Activated gamma-delta T cell treated with Interleukin-2 at 50 U/mL for 16 hours (primary cell): ENCODE data around the gene HTD2.
"Not testable (repeated sequence)": the region's sequence is repeated elsewhere in the genome, so short reads cannot be mapped to it uniquely, and the experiment has no call there.

Experiments
- DNase-seq: peaks from one replicate; pipeline ENCODE4 v3.0.0-alpha.2; 2020

The HTD2 gene

GRCh38 chr3:58305882-58306711 lies at the start of gene HTD2, which contains the start of gene RPP14:
Gene HTD2 (plus strand): TSS chr3:58306520. CDS start chr3:58317614, 11,094 bp downstream.
Gene RPP14 (plus strand): TSS chr3:58306245. CDS start chr3:58310330, 4,085 bp downstream.
- DNase-seq: peak; percentile 98

- DNase-seq: no peak
These were observed 47.8 kb upstream of the HTD2 start for GRCh38 chr3:58258392-58259055.

- no peak for DNase-seq
These were observed 46.0 kb upstream of the HTD2 start for GRCh38 chr3:58260261-58260731.

GRCh38 chr3:58260733-58261132 lies 45.6 kb upstream of the HTD2 start:
- DNase-seq: no peak

GRCh38 chr3:58261954-58262666 lies 44.2 kb upstream of the HTD2 start:
- no peak for DNase-seq

GRCh38 chr3:58266577-58266976 lies 39.7 kb upstream of the HTD2 start:
- no peak for DNase-seq

- not testable (repeated sequence) for DNase-seq
These were observed 38.8 kb upstream of the HTD2 start for GRCh38 chr3:58267543-58267942.

- DNase-seq: no peak
These were observed 37.0 kb upstream of the HTD2 start for GRCh38 chr3:58269356-58269755.

GRCh38 chr3:58270485-58270884 lies 35.8 kb upstream of the HTD2 start:
- DNase-seq: no peak

- no peak for DNase-seq
These were observed 34.3 kb upstream of the HTD2 start for GRCh38 chr3:58271901-58272501.

- DNase-seq: no peak
These were observed 33.4 kb upstream of the HTD2 start for GRCh38 chr3:58272891-58273290.

- DNase-seq: not testable (repeated sequence)
These were observed 33.0 kb upstream of the HTD2 start for GRCh38 chr3:58273362-58273761.

GRCh38 chr3:58274027-58274614 lies 32.2 kb upstream of the HTD2 start:
- no peak for DNase-seq

GRCh38 chr3:58281069-58281468 lies 25.3 kb upstream of the HTD2 start:
- DNase-seq: no peak

- no peak for DNase-seq
These were observed 21.0 kb upstream of the HTD2 start for GRCh38 chr3:58285334-58285733.

GRCh38 chr3:58287354-58287753 lies 19.0 kb upstream of the HTD2 start:
- no peak for DNase-seq

- no peak for DNase-seq
These were observed 18.1 kb upstream of the HTD2 start for GRCh38 chr3:58288011-58288728.

- DNase-seq: not testable (repeated sequence)
These were observed 17.2 kb upstream of the HTD2 start for GRCh38 chr3:58288964-58289613.

- DNase-seq: not testable (repeated sequence)
These were observed 15.9 kb upstream of the HTD2 start for GRCh38 chr3:58290446-58290845.

GRCh38 chr3:58291671-58292338 lies 14.5 kb upstream of the HTD2 start:
- no peak for DNase-seq

GRCh38 chr3:58292866-58293265 lies 13.5 kb upstream of the HTD2 start:
- no peak for DNase-seq
